BE2C (cell line): Measurements from ENCODE around the gene CNNM2.

Source experiments
- DNase-seq: peaks from one replicate; pipeline ENCODE4 v3.0.0-alpha.2; 2020
- H3K27me3 ChIP-seq: fragments of 250-450 bp; sonication (Bioruptor Pico); 2 replicates; pipeline ENCODE4 v1.5.1; 2020; ENCODE audit warnings: mild to moderate bottlenecking
- H3K36me3 ChIP-seq: fragments of 250-450 bp; sonication (Bioruptor Pico); 2 replicates; pipeline ENCODE4 v1.5.1; 2020; ENCODE audit warnings: mild to moderate bottlenecking
- H3K4me1 ChIP-seq: fragments of 250-450 bp; sonication (Bioruptor Pico); 2 replicates; pipeline ENCODE4 v1.5.1; 2020
- H3K4me3 ChIP-seq: 2 replicates; pipeline ENCODE4 v1.5.1; 2011; ENCODE audit warnings: low read depth, low read length
- H3K9me3 ChIP-seq: fragments of 250-450 bp; sonication (Bioruptor Pico); 2 replicates; pipeline ENCODE4 v1.5.1; 2020
- CTCF ChIP-seq: IDR thresholded peaks from 2 replicates; pipeline ENCODE4 v1.5.1; 2012; ENCODE audit warnings: mild to moderate bottlenecking, low read depth, low read length

Gene CNNM2

GRCh38 chr10:103083266-103083976 lies 165.3 kb downstream of the CNNM2 start:
- H3K4me3 ChIP-seq = no peak overlapping the region
- H3K4me1 ChIP-seq = no peaks in the 10 kb centered on the region
- H3K9me3 ChIP-seq = no peaks in the 10 kb centered on the region
- H3K27me3 ChIP-seq = no peaks in the 10 kb centered on the region
- H3K36me3 ChIP-seq = peaks cover 5% of the 10 kb centered on the region
- DNase-seq = no peak
- no peak for TF ChIP-seq CTCF

- Histone ChIP-seq H3K4me3 (no peak overlapping the region), H3K4me1 (no peaks in the 10 kb centered on the region), H3K36me3 (peaks cover 8% of the 10 kb centered on the region), H3K9me3 (no peaks in the 10 kb centered on the region), H3K27me3 (no peaks in the 10 kb centered on the region)
- TF ChIP-seq CTCF = no peak
- DNase-seq = no peak
Observed at GRCh38 chr10:103083977-103084320, 165.9 kb downstream of the CNNM2 start.

GRCh38 chr10:103086261-103086660 lies 168.2 kb downstream of the CNNM2 start:
- Histone ChIP-seq H3K4me3 (no peak overlapping the region), H3K27me3 (no peaks in the 10 kb centered on the region), H3K4me1 (no peaks in the 10 kb centered on the region), H3K36me3 (peaks cover 21% of the 10 kb centered on the region), H3K9me3 (no peaks in the 10 kb centered on the region)
- no peak for TF ChIP-seq CTCF
- no peak for DNase-seq

GRCh38 chr10:103086799-103087198 lies 168.7 kb downstream of the CNNM2 start:
- H3K4me3 ChIP-seq = no peak overlapping the region
- no peaks in the 10 kb centered on the region for H3K9me3 ChIP-seq
- no peaks in the 10 kb centered on the region for H3K4me1 ChIP-seq
- no peak for DNase-seq
- H3K27me3 ChIP-seq = no peaks in the 10 kb centered on the region
- peaks cover 21% of the 10 kb centered on the region for H3K36me3 ChIP-seq
- TF ChIP-seq CTCF = no peak

- H3K9me3 ChIP-seq = no peaks in the 10 kb centered on the region
- H3K4me3 ChIP-seq = no peak overlapping the region
- no peaks in the 10 kb centered on the region for H3K4me1 ChIP-seq
- no peak for TF ChIP-seq CTCF
- peaks cover 34% of the 10 kb centered on the region for H3K36me3 ChIP-seq
- no peak for DNase-seq
- H3K27me3 ChIP-seq = no peaks in the 10 kb centered on the region
Observed at GRCh38 chr10:103089493-103089892, 171.4 kb downstream of the CNNM2 start.

- no peak for DNase-seq
- Histone ChIP-seq H3K4me3 (no peak overlapping the region), H3K27me3 (no peaks in the 10 kb centered on the region), H3K9me3 (no peaks in the 10 kb centered on the region), H3K36me3 (peaks cover 29% of the 10 kb centered on the region), H3K4me1 (no peaks in the 10 kb centered on the region)
- no peak for TF ChIP-seq CTCF
Observed at GRCh38 chr10:103090911-103091310, 172.8 kb downstream of the CNNM2 start.
